Ascending aorta (tissue), 2 donors: ENCODE data around the gene UBXN7. TPM values are rescaled to one million over a fixed set of nuclear protein-coding genes. Genes with fewer than 3 reads are reported as not detected.
"Not testable (repeated sequence)": the region's sequence is repeated elsewhere in the genome, so short reads cannot be mapped to it uniquely, and the experiment has no call there.

Source experiments
- DNase-seq, 2 donors: peaks; one replicate each; pipeline ENCODE4 v3.0.0-alpha.2; 2019; ENCODE audit warnings: low spot score in 2 of 2
- H3K27ac ChIP-seq, 2 donors: fragments of 200-600 bp; sonication (generic); one replicate each; pipeline ENCODE4 v1.5.1; 2016 to 2017; ENCODE audit warnings: mild to moderate bottlenecking in 1 of 2
- H3K27me3 ChIP-seq: fragments of 200-600 bp; sonication (generic); one replicate; pipeline ENCODE4 v1.5.1; 2017
- H3K36me3 ChIP-seq, 2 donors: fragments of 200-600 bp; sonication (generic); one replicate each; pipeline ENCODE4 v1.5.1; 2016
- H3K4me1 ChIP-seq, 2 donors: fragments of 200-600 bp; sonication (generic); one replicate each; pipeline ENCODE4 v1.5.1; 2016 to 2017; ENCODE audit warnings: mild to moderate bottlenecking in 1 of 2
- H3K4me3 ChIP-seq, 2 donors: fragments of 200-600 bp; sonication (generic); one replicate each; pipeline ENCODE4 v1.5.1; 2016 to 2017; ENCODE audit warnings: mild to moderate bottlenecking in 1 of 2
- H3K9me3 ChIP-seq, 2 donors: fragments of 200-600 bp; sonication (generic); one replicate each; pipeline ENCODE4 v1.5.1; 2016
- CTCF ChIP-seq, 3 experiments: fragments of 200-600 bp in 2 of 3; fragments of 450-650 bp in 1 of 3; sonication (generic) in 2 of 3; IDR thresholded peaks; one replicate each; pipeline ENCODE4 v1.5.1; 2016 to 2019; ENCODE audit warnings: antibody characterized with exemption in 3 of 3, mild to moderate bottlenecking in 1 of 3, moderate library complexity in 1 of 3
- intact Hi-C: fragments of 100-400 bp; cut with DNase I; formaldehyde crosslinking; loops from one replicate; pipeline ENCODE4 v1.15.1; 2023
- total RNA-seq: library from RNA; depleted of rRNA; stranded (reverse); fragments of >200 nt; gene quantifications from one replicate; pipeline ENCODE4 v1.1.0, GENCODE V29; 2016

UBXN7 gene
- total RNA-seq, 1 donor from 2014 or later: 7.2 TPM

- Histone ChIP-seq H3K27me3 (no peaks in the 10 kb centered on the region), H3K9me3 (no peaks in the 10 kb centered on the region), H3K4me3 (peak within 1 kb of the TSS; percentile 92 to 97), H3K36me3 (no peaks in the 10 kb centered on the region), H3K4me1 (no peaks in the 10 kb centered on the region), H3K27ac (peak within 1 kb of the TSS; percentile 88 to 89)
- TF ChIP-seq CTCF (IDR thresholded peaks at IDR 0.05): no peak
- DNase-seq: peak; percentile 49 to 91
- intact Hi-C loops: loop anchor here (1.0 to 5.0 kb wide), 4 partner anchors 31 to 250 kb away; partner anchors contain the start of genes FBXO45, PCYT1A, RNF168 and UBXN7
Observed at GRCh38 chr3:196317687-196318467, 114.3 kb downstream of the UBXN7 start, which contains the start of gene DYNLT2B. Gene DYNLT2B (minus strand): TSS chr3:196318240. CDS start chr3:196318152, 88 bp downstream.

- not testable (repeated sequence) for H3K36me3 ChIP-seq, H3K4me1 ChIP-seq, H3K27me3 ChIP-seq, DNase-seq, H3K9me3 ChIP-seq
- H3K27ac ChIP-seq: peak overlapping the region; percentile 88 to 89
- intact Hi-C loops: loop anchor here (2.0 to 5.0 kb wide), 2 partner anchors 115 to 186 kb away; partner anchors contain the start of genes RNF168 and UBXN7
- H3K4me3 ChIP-seq: peak overlapping the region; percentile 92 to 97
Observed at GRCh38 chr3:196316799-196317686, 115.2 kb downstream of the UBXN7 start.

GRCh38 chr3:196315821-196316220, 116.4 kb downstream of the UBXN7 start:
- intact Hi-C loops: loop anchor here (2.0 to 5.0 kb wide), 2 partner anchors 116 to 187 kb away; partner anchors contain the start of genes RNF168 and UBXN7
- Histone ChIP-seq H3K9me3 (no peaks in the 10 kb centered on the region), H3K36me3 (no peaks in the 10 kb centered on the region), H3K4me1 (no peaks in the 10 kb centered on the region), H3K27me3 (no peaks in the 10 kb centered on the region), H3K27ac (no peak overlapping the region), H3K4me3 (no peak overlapping the region)
- no peak for DNase-seq
- TF ChIP-seq CTCF (IDR thresholded peaks at IDR 0.05): no peak

GRCh38 chr3:196314597-196314996, 117.6 kb downstream of the UBXN7 start:
- DNase-seq: no peak
- Histone ChIP-seq H3K4me1 (no peaks in the 10 kb centered on the region), H3K27me3 (no peaks in the 10 kb centered on the region), H3K36me3 (no peaks in the 10 kb centered on the region), H3K4me3 (no peak overlapping the region), H3K9me3 (no peaks in the 10 kb centered on the region), H3K27ac (no peak overlapping the region)
- no peak for TF ChIP-seq CTCF (IDR thresholded peaks at IDR 0.05)
- intact Hi-C loops: no loop called here

GRCh38 chr3:196314086-196314485, 118.1 kb downstream of the UBXN7 start:
- H3K9me3 ChIP-seq, DNase-seq, H3K27me3 ChIP-seq, H3K4me1 ChIP-seq, H3K4me3 ChIP-seq, intact Hi-C loops, H3K36me3 ChIP-seq, H3K27ac ChIP-seq: not testable (repeated sequence)

- intact Hi-C loops, H3K4me1 ChIP-seq, DNase-seq, H3K36me3 ChIP-seq, H3K4me3 ChIP-seq, H3K27ac ChIP-seq, H3K9me3 ChIP-seq, H3K27me3 ChIP-seq: not testable (repeated sequence)
Observed at GRCh38 chr3:196302960-196303359, 129.3 kb downstream of the UBXN7 start.

GRCh38 chr3:196302551-196302950, 129.7 kb downstream of the UBXN7 start:
- H3K27me3 ChIP-seq, H3K4me1 ChIP-seq, H3K27ac ChIP-seq, DNase-seq, intact Hi-C loops, H3K9me3 ChIP-seq, H3K4me3 ChIP-seq, H3K36me3 ChIP-seq: not testable (repeated sequence)
